Ascending aorta (tissue), 2 donors: ENCODE data around the gene TECR. TPM values are rescaled to one million over a fixed set of nuclear protein-coding genes. Genes with fewer than 3 reads are reported as not detected.
A peak's percentile ranks its signal among the peaks of the same experiment; 100 is the strongest.
"Not testable (repeated sequence)": the region's sequence is repeated elsewhere in the genome, so short reads cannot be mapped to it uniquely, and the experiment has no call there.

ENCODE experiments used
- DNase-seq, 2 donors: peaks; one replicate each; pipeline ENCODE4 v3.0.0-alpha.2; 2019; ENCODE audit warnings: low spot score in 2 of 2
- H3K27ac ChIP-seq, 2 donors: fragments of 200-600 bp; sonication (generic); one replicate each; pipeline ENCODE4 v1.5.1; 2016 to 2017; ENCODE audit warnings: mild to moderate bottlenecking in 1 of 2
- H3K27me3 ChIP-seq: fragments of 200-600 bp; sonication (generic); one replicate; pipeline ENCODE4 v1.5.1; 2017
- H3K36me3 ChIP-seq, 2 donors: fragments of 200-600 bp; sonication (generic); one replicate each; pipeline ENCODE4 v1.5.1; 2016
- H3K4me1 ChIP-seq, 2 donors: fragments of 200-600 bp; sonication (generic); one replicate each; pipeline ENCODE4 v1.5.1; 2016 to 2017; ENCODE audit warnings: mild to moderate bottlenecking in 1 of 2
- H3K4me3 ChIP-seq, 2 donors: fragments of 200-600 bp; sonication (generic); one replicate each; pipeline ENCODE4 v1.5.1; 2016 to 2017; ENCODE audit warnings: mild to moderate bottlenecking in 1 of 2
- H3K9me3 ChIP-seq, 2 donors: fragments of 200-600 bp; sonication (generic); one replicate each; pipeline ENCODE4 v1.5.1; 2016
- intact Hi-C: fragments of 100-400 bp; cut with DNase I; formaldehyde crosslinking; loops from one replicate; pipeline ENCODE4 v1.15.1; 2023
- total RNA-seq: library from RNA; depleted of rRNA; stranded (reverse); fragments of >200 nt; gene quantifications from one replicate; pipeline ENCODE4 v1.1.0, GENCODE V29; 2016
- TF ChIP-seq, protein P1 (sequence below), 3 experiments: fragments of 200-600 bp in 2 of 3; fragments of 450-650 bp in 1 of 3; sonication (generic) in 2 of 3; IDR thresholded peaks; one replicate each; pipeline ENCODE4 v1.5.1; 2016 to 2019; ENCODE audit warnings: antibody characterized with exemption in 3 of 3, mild to moderate bottlenecking in 1 of 3, moderate library complexity in 1 of 3

The TECR gene
- total RNA-seq, 1 donor from 2014 or later: 88.7 TPM

DNA sequence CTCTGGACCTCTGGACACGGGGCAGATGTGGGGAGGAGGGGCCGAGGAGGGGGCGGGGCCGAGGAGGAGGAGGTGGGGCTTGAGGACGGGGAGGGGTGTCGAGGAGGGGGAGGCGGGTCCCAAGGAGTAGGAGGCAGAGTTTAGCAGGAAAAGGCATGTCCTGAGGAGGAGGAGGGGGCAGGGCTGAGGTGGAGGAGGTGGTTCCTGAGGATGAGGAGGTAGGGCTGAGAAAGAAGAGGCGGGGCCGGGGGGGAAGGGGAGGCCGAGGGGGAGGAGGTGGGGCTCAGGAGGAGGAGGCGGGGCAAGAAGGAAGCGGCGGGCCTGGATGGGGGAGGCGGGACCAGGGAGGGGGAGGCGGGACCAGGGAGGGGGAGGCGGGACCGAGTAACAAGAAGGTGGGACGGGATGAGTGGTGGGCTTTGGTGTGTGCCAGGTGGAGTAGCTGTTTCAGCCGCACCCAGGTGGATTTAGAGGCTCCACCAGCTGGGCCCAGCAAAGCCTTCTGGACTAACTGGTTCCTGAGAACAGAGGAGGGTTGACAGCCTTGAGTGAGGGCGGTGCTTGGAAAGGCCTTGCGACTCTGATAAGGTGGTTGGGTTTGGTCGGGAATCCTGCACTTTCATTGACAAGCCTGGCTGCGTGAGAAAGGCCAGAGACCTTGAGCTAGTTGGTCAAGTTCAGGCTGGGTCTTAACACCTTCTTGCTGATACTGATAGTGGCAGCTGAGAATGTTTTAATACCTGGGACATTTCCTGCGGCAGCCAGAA is 7.7 kb downstream of the TECR start:
- Histone ChIP-seq H3K27ac (no peak overlapping the region), H3K36me3 (no peaks in the 10 kb centered on the region), H3K27me3 (no peaks in the 10 kb centered on the region), H3K4me1 (no peaks in the 10 kb centered on the region), H3K9me3 (no peaks in the 10 kb centered on the region), H3K4me3 (peak overlapping the region in 1 of 2 donors; percentile 22)
- intact Hi-C loops: no loop called here
- peak in 1 of 2 donors; percentile 72 for DNase-seq
- TF ChIP-seq, protein P1, sequence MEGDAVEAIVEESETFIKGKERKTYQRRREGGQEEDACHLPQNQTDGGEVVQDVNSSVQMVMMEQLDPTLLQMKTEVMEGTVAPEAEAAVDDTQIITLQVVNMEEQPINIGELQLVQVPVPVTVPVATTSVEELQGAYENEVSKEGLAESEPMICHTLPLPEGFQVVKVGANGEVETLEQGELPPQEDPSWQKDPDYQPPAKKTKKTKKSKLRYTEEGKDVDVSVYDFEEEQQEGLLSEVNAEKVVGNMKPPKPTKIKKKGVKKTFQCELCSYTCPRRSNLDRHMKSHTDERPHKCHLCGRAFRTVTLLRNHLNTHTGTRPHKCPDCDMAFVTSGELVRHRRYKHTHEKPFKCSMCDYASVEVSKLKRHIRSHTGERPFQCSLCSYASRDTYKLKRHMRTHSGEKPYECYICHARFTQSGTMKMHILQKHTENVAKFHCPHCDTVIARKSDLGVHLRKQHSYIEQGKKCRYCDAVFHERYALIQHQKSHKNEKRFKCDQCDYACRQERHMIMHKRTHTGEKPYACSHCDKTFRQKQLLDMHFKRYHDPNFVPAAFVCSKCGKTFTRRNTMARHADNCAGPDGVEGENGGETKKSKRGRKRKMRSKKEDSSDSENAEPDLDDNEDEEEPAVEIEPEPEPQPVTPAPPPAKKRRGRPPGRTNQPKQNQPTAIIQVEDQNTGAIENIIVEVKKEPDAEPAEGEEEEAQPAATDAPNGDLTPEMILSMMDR (IDR thresholded peaks at IDR 0.05): no peak

DNA sequence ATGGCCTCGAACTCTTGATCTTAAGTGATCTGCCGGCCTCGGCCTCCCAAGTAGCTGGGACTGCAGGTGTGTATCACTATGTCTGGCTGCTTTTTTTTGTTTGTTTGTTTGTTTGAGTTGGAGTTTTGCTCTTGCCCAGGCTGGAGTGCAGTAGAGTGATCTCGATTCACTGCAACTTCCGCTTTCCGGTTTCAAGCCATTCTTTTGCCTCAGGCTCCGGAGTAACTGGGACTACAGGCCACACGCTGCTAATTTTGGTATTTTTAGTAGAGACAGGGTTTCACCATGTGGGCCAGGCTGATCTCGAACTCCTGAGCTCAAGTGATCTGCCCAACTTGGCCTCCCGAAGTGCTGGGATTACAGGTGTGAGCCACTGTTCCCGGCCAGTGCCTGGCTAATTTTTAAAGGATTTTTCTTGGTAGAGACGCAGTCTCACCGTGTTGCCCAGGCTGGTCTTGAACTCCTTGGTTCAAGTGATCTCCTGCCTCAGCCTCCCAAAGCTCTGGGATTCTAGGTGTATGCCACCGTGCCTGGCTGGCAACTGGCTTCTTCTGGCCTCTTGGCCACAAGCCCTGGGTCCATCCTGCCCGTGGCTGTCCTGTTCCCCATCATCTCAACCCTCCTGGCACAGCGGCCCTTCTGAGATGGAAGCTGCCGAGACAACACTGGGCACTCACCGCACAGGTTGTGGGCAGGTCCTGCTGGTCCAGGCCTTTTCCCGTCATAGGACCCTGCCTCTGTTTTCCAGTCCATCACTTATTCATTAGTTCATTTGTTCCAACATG is 11.5 kb downstream of the TECR start:
- H3K36me3 ChIP-seq: no peaks in the 10 kb centered on the region
- H3K4me3 ChIP-seq: no peak overlapping the region
- H3K27me3 ChIP-seq: no peaks in the 10 kb centered on the region
- intact Hi-C loops: no loop called here
- H3K4me1 ChIP-seq: no peaks in the 10 kb centered on the region
- DNase-seq: no peak
- H3K27ac ChIP-seq: no peak overlapping the region
- H3K9me3 ChIP-seq: no peaks in the 10 kb centered on the region
- TF ChIP-seq, protein P1 (IDR thresholded peaks at IDR 0.05): no peak

DNA sequence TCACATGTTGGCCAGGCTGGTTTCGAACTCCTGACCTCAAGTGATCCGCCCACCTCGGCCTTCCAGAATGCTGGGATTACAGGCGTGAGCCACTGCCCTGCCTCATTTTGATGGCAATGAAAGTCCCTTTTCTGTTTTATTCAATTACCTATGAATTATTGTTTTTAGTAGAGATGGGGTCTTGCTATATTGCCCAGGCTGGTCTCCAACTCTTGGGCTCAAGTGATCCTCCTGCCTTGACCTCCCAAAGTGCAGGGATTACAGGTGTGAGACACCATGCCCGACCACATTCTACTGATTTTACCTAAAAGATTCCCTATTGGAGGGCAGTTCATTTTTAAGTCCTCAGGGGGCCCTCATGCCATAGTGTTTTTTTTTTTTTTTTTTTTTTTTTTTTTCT is 12.6 kb downstream of the TECR start:
- intact Hi-C loops, H3K36me3 ChIP-seq, DNase-seq, H3K4me1 ChIP-seq, H3K9me3 ChIP-seq, H3K27ac ChIP-seq, H3K4me3 ChIP-seq, H3K27me3 ChIP-seq: not testable (repeated sequence)

DNA sequence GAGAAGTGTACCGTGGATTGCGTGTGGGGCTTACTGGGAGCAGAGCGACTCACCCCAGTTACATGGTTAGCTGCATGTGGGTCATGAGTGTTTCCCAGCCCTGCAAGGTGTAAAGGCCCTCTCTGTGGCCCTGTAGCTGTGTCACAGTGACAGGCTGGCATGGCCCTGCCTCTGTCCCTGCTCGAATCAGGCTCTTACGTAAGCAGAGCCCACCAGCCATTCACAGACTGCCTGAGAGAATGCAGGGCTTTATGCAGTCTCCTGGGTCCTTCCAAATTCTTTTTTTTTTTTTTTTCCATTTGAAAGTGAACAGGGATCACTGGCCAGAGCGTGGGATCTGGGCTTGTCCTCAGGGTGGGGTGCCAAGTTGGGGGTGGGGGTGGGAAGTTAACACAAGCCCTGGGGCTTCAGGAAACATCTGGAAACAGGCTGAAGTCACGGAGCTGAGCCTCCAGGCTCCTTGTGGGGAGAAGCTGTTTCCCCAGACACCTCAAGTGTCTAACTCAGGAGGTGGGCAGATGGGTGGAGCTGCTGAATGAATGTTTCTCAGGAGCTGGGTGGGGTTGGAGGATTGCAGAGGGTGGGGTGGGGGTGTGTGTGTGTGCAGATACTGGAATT is 13.4 kb downstream of the TECR start:
- H3K27me3 ChIP-seq: no peaks in the 10 kb centered on the region
- TF ChIP-seq, protein P1 (IDR thresholded peaks at IDR 0.05): no peak
- H3K4me3 ChIP-seq: no peak overlapping the region
- H3K36me3 ChIP-seq: no peaks in the 10 kb centered on the region
- no peak overlapping the region for H3K27ac ChIP-seq
- intact Hi-C loops: no loop called here
- no peak for DNase-seq
- no peaks in the 10 kb centered on the region for H3K9me3 ChIP-seq
- no peaks in the 10 kb centered on the region for H3K4me1 ChIP-seq

DNA sequence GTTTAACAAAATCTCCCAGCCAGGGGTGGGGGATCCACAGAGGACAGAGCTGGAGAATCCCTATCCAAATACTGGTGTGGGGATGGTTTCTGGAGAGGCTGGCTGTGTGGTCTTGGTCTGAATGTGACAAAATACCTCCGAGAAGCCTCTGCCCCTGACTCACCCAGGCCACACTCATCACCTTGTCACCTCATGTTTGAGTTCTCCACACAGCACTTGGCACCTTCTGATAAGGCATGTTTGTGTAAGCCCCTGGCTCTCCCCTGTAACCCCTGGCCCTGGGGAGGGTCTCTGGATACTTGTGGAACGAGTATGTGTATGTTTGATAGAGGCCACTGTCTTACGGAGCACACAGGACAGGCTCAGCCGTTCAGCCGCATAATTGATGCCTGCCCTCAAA is 14.7 kb downstream of the TECR start:
- Histone ChIP-seq H3K36me3 (no peaks in the 10 kb centered on the region), H3K4me3 (no peak overlapping the region), H3K9me3 (no peaks in the 10 kb centered on the region), H3K27me3 (no peaks in the 10 kb centered on the region), H3K27ac (no peak overlapping the region), H3K4me1 (no peaks in the 10 kb centered on the region)
- TF ChIP-seq, protein P1 (IDR thresholded peaks at IDR 0.05): no peak
- intact Hi-C loops: no loop called here
- no peak for DNase-seq
